HFF-Myc (cell line): ENCODE data around the gene SHOC2.
A peak's percentile ranks its signal among the peaks of the same experiment; 100 is the strongest.

Experiments
- DNase-seq: peaks from one replicate; pipeline ENCODE4 v3.0.0-alpha.2; 2011; ENCODE audit warnings: low read depth; ENCODE audit errors: extremely low read depth
- H3K4me3 ChIP-seq: replicated peaks from 2 replicates; pipeline ENCODE4 v1.5.1; 2011; ENCODE audit warnings: low read depth, mild to moderate bottlenecking, control low read depth, low read length
- TF ChIP-seq, protein P1 (sequence below): IDR thresholded peaks from 2 replicates; pipeline ENCODE4 v1.5.1; 2012; ENCODE audit warnings: mild to moderate bottlenecking, low read depth, low read length, control low read depth; ENCODE audit errors: missing control alignments

SHOC2 gene

GRCh38 chr10:110980807-110981206, 61.4 kb downstream of the SHOC2 start:
- no peak overlapping the region for H3K4me3 ChIP-seq
- TF ChIP-seq, protein P1, sequence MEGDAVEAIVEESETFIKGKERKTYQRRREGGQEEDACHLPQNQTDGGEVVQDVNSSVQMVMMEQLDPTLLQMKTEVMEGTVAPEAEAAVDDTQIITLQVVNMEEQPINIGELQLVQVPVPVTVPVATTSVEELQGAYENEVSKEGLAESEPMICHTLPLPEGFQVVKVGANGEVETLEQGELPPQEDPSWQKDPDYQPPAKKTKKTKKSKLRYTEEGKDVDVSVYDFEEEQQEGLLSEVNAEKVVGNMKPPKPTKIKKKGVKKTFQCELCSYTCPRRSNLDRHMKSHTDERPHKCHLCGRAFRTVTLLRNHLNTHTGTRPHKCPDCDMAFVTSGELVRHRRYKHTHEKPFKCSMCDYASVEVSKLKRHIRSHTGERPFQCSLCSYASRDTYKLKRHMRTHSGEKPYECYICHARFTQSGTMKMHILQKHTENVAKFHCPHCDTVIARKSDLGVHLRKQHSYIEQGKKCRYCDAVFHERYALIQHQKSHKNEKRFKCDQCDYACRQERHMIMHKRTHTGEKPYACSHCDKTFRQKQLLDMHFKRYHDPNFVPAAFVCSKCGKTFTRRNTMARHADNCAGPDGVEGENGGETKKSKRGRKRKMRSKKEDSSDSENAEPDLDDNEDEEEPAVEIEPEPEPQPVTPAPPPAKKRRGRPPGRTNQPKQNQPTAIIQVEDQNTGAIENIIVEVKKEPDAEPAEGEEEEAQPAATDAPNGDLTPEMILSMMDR = no peak
- no peak for DNase-seq

GRCh38 chr10:110983466-110983865, 64.1 kb downstream of the SHOC2 start:
- no peak for DNase-seq
- TF ChIP-seq, protein P1 = no peak
- H3K4me3 ChIP-seq = no peak overlapping the region

GRCh38 chr10:110985497-110986275, 66.3 kb downstream of the SHOC2 start:
- no peak for DNase-seq
- TF ChIP-seq, protein P1 = no peak
- H3K4me3 ChIP-seq = no peak overlapping the region

GRCh38 chr10:110989016-110989415, 69.6 kb downstream of the SHOC2 start:
- DNase-seq = no peak
- TF ChIP-seq, protein P1 = no peak
- no peak overlapping the region for H3K4me3 ChIP-seq

DNA sequence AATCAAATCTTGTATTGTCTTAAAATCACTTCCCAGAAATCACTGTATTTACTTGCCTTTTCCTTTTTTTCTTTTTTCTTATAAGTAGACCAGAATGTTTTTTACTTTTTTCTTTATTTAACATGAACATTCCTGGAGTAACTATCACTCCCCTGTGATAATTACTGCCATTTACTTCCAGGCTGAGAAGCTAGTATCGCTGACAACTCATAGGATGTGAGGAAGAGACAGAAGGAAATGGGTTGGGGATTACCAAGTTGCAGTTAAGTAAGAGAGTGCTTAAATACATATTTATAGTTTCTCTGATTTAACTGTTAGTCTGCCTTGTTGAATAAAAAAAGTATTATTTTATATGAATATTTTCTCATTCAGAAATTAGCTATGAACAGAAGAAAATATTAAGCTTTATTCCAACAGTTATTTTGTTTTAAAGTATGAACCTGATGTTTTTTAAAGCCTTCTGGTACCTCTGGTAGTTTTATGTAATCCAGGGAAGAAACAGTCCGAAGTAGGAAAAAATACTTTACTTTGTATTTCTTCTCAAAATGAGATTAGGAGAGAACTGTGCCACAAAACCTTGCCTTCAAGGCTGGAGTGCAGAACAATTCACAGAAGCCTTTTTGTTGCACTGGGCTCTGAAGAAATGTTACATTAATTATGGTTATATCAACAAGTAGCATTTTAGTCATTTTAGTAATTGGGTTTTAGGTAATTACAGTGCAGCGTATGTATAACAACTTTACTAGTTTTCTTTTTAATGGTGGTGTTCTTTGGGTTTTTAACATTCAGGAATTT, 72.8 kb downstream of the SHOC2 start:
- no peak overlapping the region for H3K4me3 ChIP-seq
- TF ChIP-seq, protein P1 = no peak
- DNase-seq = no peak

DNA sequence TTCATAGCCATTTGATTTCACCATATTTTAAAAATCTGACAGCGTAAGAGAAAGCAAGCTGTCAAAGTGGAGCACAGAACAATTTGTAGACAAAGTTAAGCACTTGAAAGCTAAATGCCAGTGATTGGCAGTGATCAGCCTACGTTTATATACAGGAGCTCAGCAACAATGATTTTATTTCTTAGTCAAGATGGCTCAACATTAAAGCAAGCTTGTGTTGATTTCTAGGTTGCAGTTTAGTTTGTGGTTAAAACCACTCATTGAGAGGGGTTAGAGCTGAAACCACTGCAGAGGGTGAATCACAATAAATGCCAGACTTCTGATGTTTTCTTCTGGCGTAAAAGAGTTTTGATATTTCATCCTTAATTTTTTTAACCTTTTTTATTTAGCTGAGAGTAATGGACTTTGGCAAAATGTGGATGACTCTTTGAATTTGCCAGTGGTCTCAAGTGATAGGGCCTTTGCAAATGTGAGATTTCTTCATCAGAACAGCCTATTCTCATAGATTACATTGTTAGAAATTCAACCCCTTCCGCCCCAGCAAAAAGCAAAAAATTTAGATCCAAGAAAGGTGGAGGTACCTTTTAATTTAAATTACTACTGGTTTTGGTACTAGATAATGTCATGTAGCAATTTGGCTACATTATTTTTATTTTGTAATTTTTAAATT, 73.8 kb downstream of the SHOC2 start:
- H3K4me3 ChIP-seq = no peak overlapping the region
- peak; percentile 25 for DNase-seq
- TF ChIP-seq, protein P1 = no peak
